Endothelial cell (in vitro differentiated cells): ENCODE results near the gene RPLP1. TPM values are rescaled to one million over a fixed set of nuclear protein-coding genes. Genes with fewer than 3 reads are reported as not detected.

Experiments used
- DNase-seq: peaks from one replicate; pipeline ENCODE4 v3.0.0; 2021; ENCODE audit warnings: low spot score
- H3K27ac Mint-ChIP-seq: one replicate; pipeline ENCODE4 v1.8.0; 2021; ENCODE audit warnings: mixed read lengths, inconsistent platforms; ENCODE audit not compliant: unreplicated experiment
- H3K27me3 Mint-ChIP-seq: one replicate; pipeline ENCODE4 v1.8.0; 2021; ENCODE audit warnings: mild to moderate bottlenecking, moderate library complexity, mixed read lengths, inconsistent platforms; ENCODE audit not compliant: unreplicated experiment
- H3K36me3 Mint-ChIP-seq: one replicate; pipeline ENCODE4 v1.8.0; 2021; ENCODE audit warnings: mild to moderate bottlenecking, low read depth, mixed read lengths, inconsistent platforms; ENCODE audit not compliant: unreplicated experiment
- H3K4me1 Mint-ChIP-seq: one replicate; pipeline ENCODE4 v1.8.0; 2021; ENCODE audit warnings: mild to moderate bottlenecking, mixed read lengths, inconsistent platforms; ENCODE audit not compliant: unreplicated experiment
- H3K4me3 Mint-ChIP-seq: one replicate; pipeline ENCODE4 v1.8.0; 2021; ENCODE audit warnings: mild to moderate bottlenecking, mixed read lengths, inconsistent platforms; ENCODE audit not compliant: unreplicated experiment
- H3K9me3 Mint-ChIP-seq: one replicate; pipeline ENCODE4 v1.8.0; 2021; ENCODE audit warnings: mixed read lengths, inconsistent platforms; ENCODE audit not compliant: unreplicated experiment
- CTCF ChIP-seq: fragments of 200-600 bp; sonication (generic); IDR thresholded peaks from one replicate; pipeline ENCODE4 v1.5.0; 2021; ENCODE audit warnings: antibody characterized with exemption; ENCODE audit not compliant: unreplicated experiment
- total RNA-seq: library from RNA; stranded (reverse); fragmentation: NEBNext Ultra II Directional; extraction: Animal tissue kit (Norgen Biotek cat#: 25700); gene quantifications from one replicate; pipeline ENCODE4 v1.2.1, GENCODE V29; 2021; ENCODE audit not compliant: unreplicated experiment

The RPLP1 gene
- total RNA-seq, 1 donor from 2014 or later, result 1,903 TPM

DNA sequence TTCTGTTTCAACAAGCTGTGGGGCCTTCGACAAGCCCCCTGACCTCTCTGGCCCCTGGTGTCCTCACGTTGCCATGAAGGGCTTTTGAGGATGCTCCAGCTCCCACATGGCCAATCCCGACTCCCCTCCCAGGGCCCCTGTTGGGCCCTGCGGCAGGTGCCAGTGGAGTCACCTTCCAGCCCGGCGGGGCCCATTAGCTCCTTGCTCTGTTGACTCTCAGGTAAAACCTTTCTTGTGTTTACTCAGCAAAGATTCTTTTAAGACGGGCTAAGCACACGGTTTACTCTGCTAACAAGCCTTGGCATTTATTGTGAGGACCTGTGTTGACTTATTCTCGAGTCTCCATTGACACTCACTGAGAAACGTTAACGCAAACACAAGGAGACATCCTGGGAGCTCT, 15.0 kb downstream of the RPLP1 start:
- Mint-ChIP-seq H3K4me1 (peaks cover 6% of the 10 kb centered on the region), H3K4me3 (no peak overlapping the region), H3K27me3 (peaks cover 2% of the 10 kb centered on the region), H3K27ac (no peak overlapping the region), H3K36me3 (no peaks in the 10 kb centered on the region), H3K9me3 (no peaks in the 10 kb centered on the region)
- no peak for TF ChIP-seq CTCF
- DNase-seq, result no peak

- no peaks in the 10 kb centered on the region for H3K27me3 Mint-ChIP-seq
- peaks cover 6% of the 10 kb centered on the region for H3K4me1 Mint-ChIP-seq
- H3K4me3 Mint-ChIP-seq, result no peak overlapping the region
- no peaks in the 10 kb centered on the region for H3K36me3 Mint-ChIP-seq
- DNase-seq, result no peak
- H3K27ac Mint-ChIP-seq, result peak overlapping the region; percentile 4
- no peaks in the 10 kb centered on the region for H3K9me3 Mint-ChIP-seq
- no peak for TF ChIP-seq CTCF
Observed at GRCh38 chr15:69468241-69469121, 15.9 kb downstream of the RPLP1 start.

DNA sequence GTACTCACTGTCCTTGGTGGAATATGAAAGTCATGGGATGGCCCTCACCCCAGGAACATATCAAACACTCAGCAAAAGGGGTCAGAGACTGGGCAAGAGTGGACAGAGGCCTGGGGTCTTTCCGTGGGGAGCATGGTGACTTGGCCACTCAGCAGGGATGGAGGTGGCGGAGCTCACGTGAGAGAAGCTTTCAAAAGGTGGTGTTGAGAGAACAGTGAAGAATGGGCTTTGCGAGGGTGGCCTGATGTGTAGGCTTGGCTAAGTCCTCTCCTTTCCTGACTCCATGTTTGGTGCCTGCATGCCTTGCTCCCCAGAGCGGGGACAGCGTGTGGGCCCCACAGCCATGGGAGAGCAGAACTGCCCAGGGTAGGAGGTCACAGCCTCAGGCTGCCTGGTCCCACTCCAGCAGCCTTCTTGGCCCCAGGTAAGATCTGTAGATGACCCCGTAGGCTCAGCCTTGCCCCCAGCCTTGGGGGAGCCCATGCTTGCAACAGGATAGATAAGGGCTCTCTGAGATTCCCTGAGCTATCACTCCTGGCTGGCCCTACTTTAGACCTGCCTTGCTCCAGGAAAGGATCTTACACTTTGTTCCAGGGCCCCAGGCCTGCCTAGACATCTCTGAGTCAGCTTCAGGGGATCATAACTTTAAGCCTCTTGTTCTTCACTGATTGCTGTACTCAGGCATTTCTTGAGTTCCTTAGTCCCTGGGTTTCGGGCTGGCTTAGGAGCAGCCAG, 17.0 kb downstream of the RPLP1 start:
- Mint-ChIP-seq H3K27ac (no peak overlapping the region), H3K4me1 (peaks cover 11% of the 10 kb centered on the region), H3K4me3 (no peak overlapping the region), H3K36me3 (no peaks in the 10 kb centered on the region), H3K27me3 (no peaks in the 10 kb centered on the region), H3K9me3 (no peaks in the 10 kb centered on the region)
- TF ChIP-seq CTCF, result no peak
- DNase-seq, result no peak

GRCh38 chr15:69472046-69472445, 19.4 kb downstream of the RPLP1 start:
- Mint-ChIP-seq H3K27ac (no peak overlapping the region), H3K27me3 (no peaks in the 10 kb centered on the region), H3K4me3 (no peak overlapping the region), H3K36me3 (no peaks in the 10 kb centered on the region), H3K4me1 (peaks cover 11% of the 10 kb centered on the region), H3K9me3 (no peaks in the 10 kb centered on the region)
- TF ChIP-seq CTCF, result no peak
- DNase-seq, result no peak

GRCh38 chr15:69472562-69472961, 19.9 kb downstream of the RPLP1 start:
- no peaks in the 10 kb centered on the region for H3K36me3 Mint-ChIP-seq
- no peaks in the 10 kb centered on the region for H3K9me3 Mint-ChIP-seq
- no peak for DNase-seq
- TF ChIP-seq CTCF, result no peak
- H3K4me3 Mint-ChIP-seq, result no peak overlapping the region
- peaks cover 11% of the 10 kb centered on the region for H3K4me1 Mint-ChIP-seq
- H3K27me3 Mint-ChIP-seq, result no peaks in the 10 kb centered on the region
- H3K27ac Mint-ChIP-seq, result no peak overlapping the region
